Sciatic nerve (tissue), 2 donors: ENCODE measurements around the gene LY6G6D. TPM values are rescaled to one million over a fixed set of nuclear protein-coding genes. Genes with fewer than 3 reads are reported as not detected.

Experiments used
- ATAC-seq: fragments of 200-7000 bp; cut with Tn5 transposase; one replicate; pipeline ENCODE4 v1.9.1; 2020; ENCODE audit warnings: mild to moderate bottlenecking, moderate library complexity
- DNase-seq: peaks from one replicate; pipeline ENCODE4 v3.0.0-alpha.2; 2020; ENCODE audit warnings: low spot score
- intact Hi-C: fragments of 100-400 bp; cut with DNase I; formaldehyde crosslinking; loops from one replicate; pipeline ENCODE4 v1.14.2; 2022
- total RNA-seq: library from RNA; stranded (reverse); fragmentation: NEBNext Ultra II Directional; extraction: Animal tissue kit (Norgen Biotek cat#: 25700); gene quantifications from one replicate; pipeline ENCODE4 v1.2.1, GENCODE V29; 2021
- donor health status: DM: no; HTN: no; CAD: no.
- donor health status: DM: no; HTN: no; CAD: no.

The LY6G6D gene
- total RNA-seq, 1 donor from 2014 or later, result not detected

DNA sequence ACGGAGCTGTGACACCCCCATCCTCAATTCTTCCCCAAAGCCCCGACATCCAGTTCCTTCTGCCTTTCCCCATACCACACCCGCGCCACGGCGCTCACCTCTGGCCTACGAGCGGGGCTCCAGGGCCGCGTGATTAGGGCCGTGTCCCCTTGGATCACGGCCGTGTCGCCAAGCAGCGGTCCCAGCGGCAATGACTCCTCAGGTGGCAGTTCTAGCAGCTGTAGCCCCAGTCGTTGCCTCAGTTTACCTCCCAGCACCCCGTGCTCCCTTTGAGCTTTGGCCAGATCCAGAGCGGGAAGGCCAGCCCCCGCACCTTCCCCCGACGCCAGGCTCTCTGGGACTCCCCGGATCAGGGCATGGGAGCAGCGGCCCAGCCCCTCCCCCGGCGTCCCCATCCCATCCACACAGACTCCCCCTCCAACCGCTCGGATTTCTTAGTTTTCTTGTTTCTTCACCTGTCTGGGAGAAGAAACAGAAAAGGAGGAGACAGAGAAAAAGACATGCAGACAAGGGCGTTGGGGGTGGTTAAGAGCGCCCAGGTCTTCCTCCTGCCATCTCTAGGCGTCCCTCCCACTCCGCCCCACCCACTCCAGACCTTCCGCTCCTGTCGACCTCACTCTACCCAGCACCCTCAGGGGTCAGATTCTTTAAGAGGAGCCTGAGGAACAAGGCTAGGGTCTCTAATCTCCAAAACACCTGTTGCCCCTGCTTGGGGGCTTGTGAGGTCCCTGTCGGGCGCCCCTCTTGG lies 13.8 kb downstream of the LY6G6D start, which contains the start of gene DDAH2:
Gene DDAH2, minus strand, starts transcription at position 533 of the 748 bp plus-strand sequence. Its CDS starts 138 bp downstream, at position 395.
- ATAC-seq, result peak; percentile 57
- intact Hi-C loops, result loop anchor here (10.0 kb wide), 1 partner anchor 106 kb away; no protein-coding TSS in a partner anchor
- no peak for DNase-seq

DNA sequence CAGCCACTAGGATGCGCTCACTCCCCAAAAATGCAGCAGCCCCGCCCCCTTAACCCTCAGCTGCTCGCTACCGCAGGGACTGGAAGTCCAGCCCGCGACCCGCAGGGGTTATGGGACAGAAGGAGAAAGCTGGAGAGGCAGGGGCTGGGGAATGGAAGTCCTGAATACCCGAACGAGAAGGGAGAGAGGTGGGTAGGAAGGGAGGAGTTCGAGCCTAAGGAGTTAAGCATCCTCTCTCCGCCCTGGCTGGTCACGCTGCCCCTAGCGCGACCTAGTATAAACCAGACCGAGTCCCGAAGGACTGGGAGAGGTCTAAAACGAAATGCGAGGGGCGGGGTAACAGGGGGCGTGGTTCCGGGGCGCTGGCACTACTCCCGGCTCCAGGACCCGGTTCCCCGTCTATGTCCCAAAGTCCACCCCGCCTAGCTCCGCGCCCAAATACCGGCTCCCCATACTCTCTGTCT lies 14.4 kb downstream of the LY6G6D start:
- DNase-seq (peak; percentile 98), ATAC-seq (peak; percentile 94)
- intact Hi-C loops, result loop anchor here (10.0 kb wide), 1 partner anchor 105 kb away; no protein-coding TSS in a partner anchor

GRCh38 chr6:31729979-31730630 lies 15.0 kb downstream of the LY6G6D start:
- ATAC-seq (peak; percentile 91), DNase-seq (peak; percentile 96)
- intact Hi-C loops, result loop anchor here (10.0 kb wide), 2 partner anchors 105 to 165 kb away; partner anchors contain the start of gene EHMT2

DNA sequence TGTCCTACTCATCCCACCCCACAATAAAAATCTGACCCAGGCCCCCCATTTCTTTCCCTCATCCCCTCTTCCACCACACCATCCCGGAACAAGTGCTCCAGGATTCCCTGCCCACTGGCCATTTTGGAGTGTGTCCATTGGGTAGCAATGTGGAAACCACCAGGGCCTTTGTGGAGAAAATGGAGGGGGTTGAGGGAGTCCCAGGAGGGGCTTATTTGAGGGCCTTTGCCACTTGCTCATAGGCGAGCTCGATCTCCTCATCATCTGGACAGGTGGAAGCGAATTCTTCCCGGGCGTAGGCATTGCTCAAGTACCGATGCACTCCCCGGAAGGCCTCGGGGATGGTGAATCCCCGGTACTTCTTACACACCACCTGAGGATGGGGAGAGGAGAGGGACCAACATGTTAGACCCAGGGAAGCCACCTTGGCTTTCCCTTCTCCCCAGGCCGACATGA lies 15.5 kb downstream of the LY6G6D start:
- DNase-seq (no peak), ATAC-seq (no peak)
- intact Hi-C loops, result loop anchor here (10.0 kb wide), 1 partner anchor 164 kb away; the partner anchor contains the start of gene EHMT2

DNA sequence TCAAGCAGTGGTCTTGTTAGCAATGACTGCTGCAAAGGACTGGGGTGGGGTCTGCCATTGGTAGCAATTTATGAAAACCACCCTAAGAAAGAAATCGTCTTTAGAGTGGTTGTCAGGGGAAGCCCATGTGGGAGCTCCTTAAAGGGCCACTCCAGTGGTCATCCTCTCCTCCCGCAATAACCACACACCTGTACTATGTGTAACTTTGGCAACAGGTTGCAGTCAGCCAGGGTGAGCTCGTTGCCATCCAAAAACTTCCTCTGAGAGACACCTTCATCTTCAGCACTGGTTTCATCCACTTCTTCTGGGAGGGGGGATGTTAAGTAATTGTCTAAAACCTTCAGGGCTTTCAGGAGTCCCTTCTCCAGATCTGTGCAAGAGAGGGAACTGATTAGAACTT lies 16.9 kb downstream of the LY6G6D start:
- intact Hi-C loops, result loop anchor here (10.0 kb wide), 1 partner anchor 163 kb away; the partner anchor contains the start of gene EHMT2
- DNase-seq, result no peak
- ATAC-seq, result no peak

- DNase-seq (no peak), ATAC-seq (no peak)
- intact Hi-C loops, result loop anchor here (10.0 kb wide), 1 partner anchor 161 kb away; the partner anchor contains the start of gene EHMT2
These were observed 18.6 kb downstream of the LY6G6D start for GRCh38 chr6:31733734-31734133.

- DNase-seq (no peak), ATAC-seq (no peak)
- intact Hi-C loops, result loop anchor here (10.0 kb wide), 1 partner anchor 160 kb away; the partner anchor contains the start of gene EHMT2
These were observed 19.2 kb downstream of the LY6G6D start for GRCh38 chr6:31734247-31734820.

GRCh38 chr6:31734821-31735406 lies 19.8 kb downstream of the LY6G6D start:
- ATAC-seq (no peak), DNase-seq (no peak)
- intact Hi-C loops, result loop anchor here (10.0 kb wide), 1 partner anchor 160 kb away; the partner anchor contains the start of gene EHMT2

DNA sequence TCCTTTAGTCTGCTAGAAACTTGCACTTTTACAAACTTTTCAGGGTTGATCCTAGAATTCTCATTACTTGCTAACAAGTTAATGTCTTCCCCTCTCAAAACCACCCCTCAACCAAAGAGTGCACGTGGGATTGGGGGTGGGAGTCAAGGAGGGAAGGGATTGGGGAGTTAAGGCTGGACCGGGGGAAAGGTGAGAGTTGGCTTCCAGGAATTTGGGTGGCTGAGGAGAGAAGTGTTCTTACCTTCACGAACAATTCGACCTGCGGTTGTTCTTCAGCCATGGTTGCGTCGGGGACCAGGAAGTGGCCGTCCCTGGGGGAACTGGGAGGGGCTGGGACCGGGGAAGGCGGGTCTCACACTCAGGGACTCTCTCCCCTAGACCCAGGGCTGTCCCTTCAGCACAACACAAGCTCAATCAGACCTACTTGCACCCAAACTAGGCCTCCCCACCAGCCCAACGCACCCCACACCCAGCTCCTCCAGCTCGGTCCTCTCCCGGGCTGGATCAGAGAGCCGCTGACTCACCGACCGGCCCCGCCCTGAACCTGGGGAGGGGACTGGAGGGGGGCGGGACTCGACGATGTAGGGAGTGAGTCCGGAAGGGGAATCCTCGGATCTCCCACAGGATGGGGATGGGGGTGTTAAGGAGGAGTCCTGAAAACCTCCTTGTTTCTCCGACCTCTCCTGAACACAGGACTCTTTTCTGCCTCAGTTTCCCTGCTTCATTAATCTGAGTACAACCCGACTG lies 21.0 kb downstream of the LY6G6D start, which contains the start of gene CLIC1:
Gene CLIC1, minus strand, starts transcription at position 510 of the 747 bp plus-strand sequence. Its CDS starts 230 bp downstream, at position 280.
- ATAC-seq, result peak; percentile 81
- intact Hi-C loops, result loop anchor here (10.0 kb wide), 1 partner anchor 159 kb away; the partner anchor contains the start of gene EHMT2
- peak; percentile 93 for DNase-seq

DNA sequence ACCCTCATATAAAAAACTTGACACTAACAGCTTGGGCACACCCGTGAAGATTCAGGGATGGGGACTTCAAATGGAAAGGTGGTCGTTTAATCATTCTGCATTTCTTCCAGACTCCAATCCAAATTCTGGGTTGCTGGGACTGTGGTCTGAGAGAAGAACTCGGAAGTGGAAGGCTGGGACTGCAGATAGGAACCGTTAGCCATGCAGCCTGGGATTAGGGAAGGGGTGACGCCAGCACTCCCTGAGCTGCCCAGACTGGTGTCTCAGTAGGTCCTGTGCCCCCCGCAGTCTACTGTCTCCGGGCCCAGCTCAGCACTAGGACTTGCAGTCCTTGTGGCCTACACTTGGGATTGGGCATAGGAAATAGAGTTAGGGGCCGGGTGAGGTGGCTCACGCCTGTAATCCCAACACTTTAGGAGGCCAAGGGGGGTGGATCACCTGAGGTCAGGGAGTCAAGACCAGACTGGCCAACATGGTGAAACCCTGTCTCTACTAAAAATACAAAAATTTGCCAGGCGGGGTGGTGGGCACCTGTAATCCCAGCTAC lies 21.7 kb downstream of the LY6G6D start:
- intact Hi-C loops, result loop anchor here (10.0 kb wide), 1 partner anchor 158 kb away; the partner anchor contains the start of gene EHMT2
- DNase-seq, result no peak
- no peak for ATAC-seq

- intact Hi-C loops, result loop anchor here (10.0 kb wide), 1 partner anchor 157 kb away; the partner anchor contains the start of gene EHMT2
- DNase-seq (no peak), ATAC-seq (no peak)
These were observed 22.3 kb downstream of the LY6G6D start for GRCh38 chr6:31737315-31737990.

DNA sequence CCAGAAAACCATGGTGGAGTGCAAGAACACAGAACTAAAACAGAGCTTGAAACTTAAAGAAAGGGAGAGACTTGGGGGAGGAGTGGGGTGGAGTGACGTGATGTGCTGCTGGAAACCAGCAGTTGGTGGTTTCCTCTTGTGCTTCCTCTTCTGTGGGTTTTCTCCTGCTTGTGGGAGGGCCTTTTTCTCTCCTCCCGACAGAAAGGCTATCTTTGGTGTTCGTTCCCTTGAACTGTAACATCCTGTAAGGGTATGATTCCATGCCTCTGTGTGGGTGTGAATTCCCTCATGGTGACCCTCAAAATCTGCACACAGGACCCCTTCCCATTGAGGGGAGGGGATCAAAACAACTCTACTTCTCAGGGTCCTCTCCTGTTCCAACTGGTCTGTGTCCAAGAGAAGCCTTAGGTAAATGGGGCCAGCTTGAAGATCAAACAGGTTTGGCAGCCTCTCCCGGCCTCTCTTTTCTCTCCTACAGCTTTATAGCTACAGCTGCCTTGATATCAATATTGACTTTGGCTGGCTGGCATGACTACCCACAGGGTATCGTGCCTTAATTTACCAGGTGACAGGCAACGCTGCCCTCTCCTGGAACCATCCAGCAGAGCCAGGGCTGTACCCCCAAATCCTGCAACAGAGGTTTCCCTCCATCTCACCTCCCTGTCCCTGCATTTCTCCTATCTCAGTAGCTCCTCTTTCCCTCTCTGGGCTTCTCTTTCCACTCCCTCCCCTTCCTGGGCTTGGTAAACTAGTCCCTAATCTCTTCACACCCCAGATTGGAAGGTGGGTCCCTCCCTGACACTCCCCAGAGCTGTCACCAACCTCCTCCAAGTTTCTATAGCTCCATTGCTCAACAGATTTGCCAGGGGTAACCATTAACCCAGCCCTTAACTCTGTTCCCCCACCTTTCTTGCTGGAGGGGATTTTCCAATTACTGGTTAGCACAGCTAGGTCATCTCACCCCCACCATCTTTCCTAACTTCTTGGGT lies 23.1 kb downstream of the LY6G6D start:
- intact Hi-C loops, result loop anchor here (10.0 kb wide), 1 partner anchor 157 kb away; the partner anchor contains the start of gene EHMT2
- DNase-seq (no peak), ATAC-seq (peak; percentile 7)

DNA sequence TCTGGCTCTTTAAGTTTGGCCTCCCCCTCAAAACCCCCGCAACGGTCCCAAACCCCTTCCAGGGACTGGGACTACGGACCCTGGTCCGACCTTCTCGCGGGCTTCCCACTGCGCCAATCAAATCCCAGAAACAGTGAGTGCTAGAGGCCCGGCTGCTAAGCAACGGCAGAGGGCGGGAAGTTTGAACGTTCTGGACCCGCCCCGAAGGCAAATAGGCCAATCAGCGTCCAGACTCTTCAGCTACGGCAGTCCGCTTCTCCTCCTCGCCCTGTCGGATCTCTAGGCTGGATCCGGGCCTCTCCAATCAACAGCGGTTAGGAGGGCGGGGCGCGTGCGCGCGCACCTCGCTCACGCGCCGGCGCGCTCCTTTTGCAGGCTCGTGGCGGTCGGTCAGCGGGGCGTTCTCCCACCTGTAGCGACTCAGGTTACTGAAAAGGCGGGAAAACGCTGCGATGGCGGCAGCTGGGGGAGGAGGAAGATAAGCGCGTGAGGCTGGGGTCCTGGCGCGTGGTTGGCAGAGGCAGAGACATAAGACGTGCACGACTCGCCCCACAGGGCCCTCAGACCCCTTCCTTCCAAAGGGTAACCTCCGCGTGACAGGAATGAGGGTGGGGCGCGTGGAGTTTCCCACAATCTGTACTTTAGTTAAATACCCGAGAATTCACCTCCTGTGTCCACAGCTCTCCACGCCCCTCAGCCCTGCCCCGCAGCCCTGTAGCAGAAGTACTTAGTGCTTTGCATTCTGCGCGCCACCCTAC lies 24.7 kb downstream of the LY6G6D start, which contains the start of gene MSH5:
Gene MSH5, plus strand, starts transcription at position 367 of the 758 bp plus-strand sequence. CDS start 462 bp downstream, outside the sequence.
- DNase-seq (peak; percentile 98), ATAC-seq (peak; percentile 95)
- intact Hi-C loops, result loop anchor here (10.0 kb wide), 1 partner anchor 155 kb away; the partner anchor contains the start of gene EHMT2

DNA sequence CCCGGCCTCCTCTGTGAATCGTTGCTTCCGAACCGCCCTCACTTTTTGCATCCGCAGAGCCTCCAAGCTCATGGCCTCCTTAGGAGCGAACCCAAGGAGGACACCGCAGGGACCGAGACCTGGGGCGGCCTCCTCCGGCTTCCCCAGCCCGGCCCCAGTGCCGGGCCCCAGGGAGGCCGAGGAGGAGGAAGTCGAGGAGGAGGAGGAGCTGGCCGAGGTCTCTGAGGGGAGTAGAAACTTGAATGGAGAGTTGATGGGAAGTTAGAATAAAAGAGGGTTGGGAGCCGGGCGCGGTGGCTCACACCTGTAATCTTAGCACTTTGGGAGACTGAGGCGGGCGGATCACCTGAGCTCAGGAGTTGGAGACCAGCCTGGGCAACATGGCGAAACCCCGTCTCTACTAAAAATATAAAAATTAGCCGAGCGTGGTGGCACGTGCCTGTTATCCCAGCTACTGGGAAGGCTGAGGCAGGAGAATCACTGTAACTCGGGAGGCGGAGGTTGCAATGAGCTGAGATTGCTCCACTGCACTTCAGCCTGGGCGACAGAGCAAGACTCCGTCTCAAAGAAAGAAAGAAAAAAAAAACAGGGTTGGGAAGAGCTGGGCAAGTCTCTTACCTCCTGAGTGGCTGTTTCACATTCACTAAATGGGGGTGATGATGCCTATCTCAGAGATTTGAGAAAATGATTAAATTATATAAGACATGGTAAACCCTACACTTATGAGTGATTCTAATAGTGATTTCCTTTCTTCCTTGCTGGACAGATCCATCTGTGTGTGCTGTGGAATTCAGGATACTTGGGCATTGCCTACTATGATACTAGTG lies 25.5 kb downstream of the LY6G6D start:
- intact Hi-C loops, result no loop called here
- DNase-seq (no peak), ATAC-seq (peak; percentile 1)
